Measurements from ENCODE around the gene GRM3. TPM values are rescaled to one million over a fixed set of nuclear protein-coding genes. Genes with fewer than 3 reads are reported as not detected.

GRM3 gene
- total RNA-seq, 2 donors from 2014 or later: not detected

- ATAC-seq (ENCODE audit: insufficient number of reproducible peaks, low FRiP score, low read depth): no peak
- Histone ChIP-seq H3K36me3 (no peaks in the 10 kb centered on the region), H3K27ac (no peak overlapping the region), H3K4me1 (ENCODE audit: control insufficient read depth in 1 of 2, low read depth in 2 of 2) (no peaks in the 10 kb centered on the region), H3K27me3 (replicated peaks; ENCODE audit: insufficient read depth) (no peaks in the 10 kb centered on the region), H3K9me3 (peaks cover 4% of the 10 kb centered on the region), H3K4me3 (no peak overlapping the region)
- DNase-seq (ENCODE audit: low spot score): no peak
- TF ChIP-seq CTCF (IDR thresholded peaks at IDR 0.05): no peak
Observed at GRCh38 chr7:86867163-86867762, 223.6 kb downstream of the GRM3 start.

GRCh38 chr7:86876146-86876545 is 232.4 kb downstream of the GRM3 start:
- Histone ChIP-seq H3K9me3 (no peaks in the 10 kb centered on the region), H3K27ac (no peak overlapping the region), H3K4me3 (no peak overlapping the region), H3K4me1 (ENCODE audit: control insufficient read depth in 1 of 2, low read depth in 2 of 2) (no peaks in the 10 kb centered on the region), H3K27me3 (replicated peaks; ENCODE audit: insufficient read depth) (no peaks in the 10 kb centered on the region), H3K36me3 (no peaks in the 10 kb centered on the region)
- DNase-seq (ENCODE audit: low spot score) (no peak), ATAC-seq (ENCODE audit: insufficient number of reproducible peaks, low FRiP score, low read depth) (no peak)
- no peak for TF ChIP-seq CTCF (IDR thresholded peaks at IDR 0.05)

- no peak for ATAC-seq (ENCODE audit: insufficient number of reproducible peaks, low FRiP score, low read depth)
- Histone ChIP-seq H3K36me3 (no peaks in the 10 kb centered on the region), H3K27ac (no peak overlapping the region), H3K9me3 (no peaks in the 10 kb centered on the region), H3K27me3 (replicated peaks; ENCODE audit: insufficient read depth) (no peaks in the 10 kb centered on the region), H3K4me1 (ENCODE audit: control insufficient read depth in 1 of 2, low read depth in 2 of 2) (no peaks in the 10 kb centered on the region), H3K4me3 (no peak overlapping the region)
- DNase-seq (ENCODE audit: low spot score): no peak
- TF ChIP-seq CTCF (IDR thresholded peaks at IDR 0.05): no peak
Observed at GRCh38 chr7:86884152-86884551, 240.4 kb downstream of the GRM3 start.

GRCh38 chr7:86889501-86889900 is 245.8 kb downstream of the GRM3 start:
- Histone ChIP-seq H3K4me1 (ENCODE audit: control insufficient read depth in 1 of 2, low read depth in 2 of 2) (no peaks in the 10 kb centered on the region), H3K9me3 (no peaks in the 10 kb centered on the region), H3K36me3 (no peaks in the 10 kb centered on the region), H3K27ac (no peak overlapping the region), H3K4me3 (no peak overlapping the region), H3K27me3 (replicated peaks; ENCODE audit: insufficient read depth) (no peaks in the 10 kb centered on the region)
- TF ChIP-seq CTCF (IDR thresholded peaks at IDR 0.05): no peak
- ATAC-seq (ENCODE audit: insufficient number of reproducible peaks, low FRiP score, low read depth) (no peak), DNase-seq (ENCODE audit: low spot score) (no peak)

GRCh38 chr7:86898171-86898570 is 254.5 kb downstream of the GRM3 start:
- no peaks in the 10 kb centered on the region for H3K9me3 ChIP-seq
- no peaks in the 10 kb centered on the region for H3K27me3 ChIP-seq (replicated peaks; ENCODE audit: insufficient read depth)
- no peak for ATAC-seq (ENCODE audit: insufficient number of reproducible peaks, low FRiP score, low read depth)
- H3K4me1 ChIP-seq (ENCODE audit: control insufficient read depth in 1 of 2, low read depth in 2 of 2): no peaks in the 10 kb centered on the region
- H3K27ac ChIP-seq: no peak overlapping the region
- TF ChIP-seq CTCF (IDR thresholded peaks at IDR 0.05): no peak
- H3K36me3 ChIP-seq: no peaks in the 10 kb centered on the region
- H3K4me3 ChIP-seq: no peak overlapping the region
- DNase-seq (ENCODE audit: low spot score): no peak
